ENCODE results near the gene AHDC1. TPM values are rescaled to one million over a fixed set of nuclear protein-coding genes. Genes with fewer than 3 reads are reported as not detected.
A peak's percentile ranks its signal among the peaks of the same experiment; 100 is the strongest.

The AHDC1 gene
- total and polyA plus RNA-seq, 9 of the 15 experiments (the other 6 are each of a cell fraction or from before 2014, with no cell fraction given), result 0.21 to 36.4 (median 4.7) TPM

- no peak for TF ChIP-seq ZNF184 (CRISPR knock-in tag; IDR thresholded peaks at IDR 0.05)
- TF ChIP-seq RAD51 (IDR thresholded peaks at IDR 0.05; ENCODE audit: borderline replicate concordance, low read depth), result no peak
- no peak for TF ChIP-seq HOXB6 (CRISPR knock-in tag; IDR thresholded peaks at IDR 0.05; ENCODE audit: borderline replicate concordance)
- TF ChIP-seq, protein P1, sequence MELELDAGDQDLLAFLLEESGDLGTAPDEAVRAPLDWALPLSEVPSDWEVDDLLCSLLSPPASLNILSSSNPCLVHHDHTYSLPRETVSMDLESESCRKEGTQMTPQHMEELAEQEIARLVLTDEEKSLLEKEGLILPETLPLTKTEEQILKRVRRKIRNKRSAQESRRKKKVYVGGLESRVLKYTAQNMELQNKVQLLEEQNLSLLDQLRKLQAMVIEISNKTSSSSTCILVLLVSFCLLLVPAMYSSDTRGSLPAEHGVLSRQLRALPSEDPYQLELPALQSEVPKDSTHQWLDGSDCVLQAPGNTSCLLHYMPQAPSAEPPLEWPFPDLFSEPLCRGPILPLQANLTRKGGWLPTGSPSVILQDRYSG (tag; conservative IDR thresholded peaks at IDR 0.05; ENCODE audit: low read depth), result no peak
- peak; percentile 58 for TF ChIP-seq HMGN3 (IDR thresholded peaks at IDR 0.05; ENCODE audit: borderline replicate concordance, extremely low read depth, insufficient read length, low read depth, low read length)
- TF ChIP-seq, protein P2, sequence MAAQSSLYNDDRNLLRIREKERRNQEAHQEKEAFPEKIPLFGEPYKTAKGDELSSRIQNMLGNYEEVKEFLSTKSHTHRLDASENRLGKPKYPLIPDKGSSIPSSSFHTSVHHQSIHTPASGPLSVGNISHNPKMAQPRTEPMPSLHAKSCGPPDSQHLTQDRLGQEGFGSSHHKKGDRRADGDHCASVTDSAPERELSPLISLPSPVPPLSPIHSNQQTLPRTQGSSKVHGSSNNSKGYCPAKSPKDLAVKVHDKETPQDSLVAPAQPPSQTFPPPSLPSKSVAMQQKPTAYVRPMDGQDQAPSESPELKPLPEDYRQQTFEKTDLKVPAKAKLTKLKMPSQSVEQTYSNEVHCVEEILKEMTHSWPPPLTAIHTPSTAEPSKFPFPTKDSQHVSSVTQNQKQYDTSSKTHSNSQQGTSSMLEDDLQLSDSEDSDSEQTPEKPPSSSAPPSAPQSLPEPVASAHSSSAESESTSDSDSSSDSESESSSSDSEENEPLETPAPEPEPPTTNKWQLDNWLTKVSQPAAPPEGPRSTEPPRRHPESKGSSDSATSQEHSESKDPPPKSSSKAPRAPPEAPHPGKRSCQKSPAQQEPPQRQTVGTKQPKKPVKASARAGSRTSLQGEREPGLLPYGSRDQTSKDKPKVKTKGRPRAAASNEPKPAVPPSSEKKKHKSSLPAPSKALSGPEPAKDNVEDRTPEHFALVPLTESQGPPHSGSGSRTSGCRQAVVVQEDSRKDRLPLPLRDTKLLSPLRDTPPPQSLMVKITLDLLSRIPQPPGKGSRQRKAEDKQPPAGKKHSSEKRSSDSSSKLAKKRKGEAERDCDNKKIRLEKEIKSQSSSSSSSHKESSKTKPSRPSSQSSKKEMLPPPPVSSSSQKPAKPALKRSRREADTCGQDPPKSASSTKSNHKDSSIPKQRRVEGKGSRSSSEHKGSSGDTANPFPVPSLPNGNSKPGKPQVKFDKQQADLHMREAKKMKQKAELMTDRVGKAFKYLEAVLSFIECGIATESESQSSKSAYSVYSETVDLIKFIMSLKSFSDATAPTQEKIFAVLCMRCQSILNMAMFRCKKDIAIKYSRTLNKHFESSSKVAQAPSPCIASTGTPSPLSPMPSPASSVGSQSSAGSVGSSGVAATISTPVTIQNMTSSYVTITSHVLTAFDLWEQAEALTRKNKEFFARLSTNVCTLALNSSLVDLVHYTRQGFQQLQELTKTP (IDR thresholded peaks at IDR 0.05; ENCODE audit: low read depth in 1 of 2, partially characterized antibody in 2 of 2), result no peak
- no peak for TF ChIP-seq ZNF717 (CRISPR knock-in tag; IDR thresholded peaks at IDR 0.05)
- peak; percentile 40; the same call in 1 of the 2 replicates for TF ChIP-seq MBD2 (IDR thresholded peaks at IDR 0.05; ENCODE audit: borderline replicate concordance, low read depth)
- TF ChIP-seq CREM (IDR thresholded peaks at IDR 0.05; ENCODE audit: low read depth), result peak; percentile 5; the same call in 1 of the 2 replicates
- no peak for TF ChIP-seq ZNF212 (CRISPR knock-in tag; IDR thresholded peaks at IDR 0.05)
- TF ChIP-seq ZNF384 (IDR thresholded peaks at IDR 0.05; ENCODE audit: low read depth, low read length), result no peak
- peak; percentile 51; the same call in 1 of the 2 replicates for TF ChIP-seq SMARCE1 (IDR thresholded peaks at IDR 0.05)
- TF ChIP-seq DNMT1 (IDR thresholded peaks at IDR 0.05), result no peak
- peak; percentile 48; the same call in 1 of the 2 replicates for TF ChIP-seq MYNN (IDR thresholded peaks at IDR 0.05)
- no peak for TF ChIP-seq MYNN (CRISPR knock-in tag; IDR thresholded peaks at IDR 0.05)
- TF ChIP-seq STAT5B (CRISPR knock-in tag; IDR thresholded peaks at IDR 0.05), result no peak
- TF ChIP-seq ZNF146 (CRISPR knock-in tag; IDR thresholded peaks at IDR 0.05; ENCODE audit: unreplicated experiment), result no peak
- TF ChIP-seq CBFA2T3 (IDR thresholded peaks at IDR 0.05), result peak; percentile 44
- TF ChIP-seq BMI1 (IDR thresholded peaks at IDR 0.05; ENCODE audit: low read length), result no peak
- no peak for TF ChIP-seq CBX5 (IDR thresholded peaks at IDR 0.05; ENCODE audit: borderline replicate concordance, low read depth)
- TF ChIP-seq CGGBP1 (CRISPR knock-in tag; IDR thresholded peaks at IDR 0.05), result no peak
- TF ChIP-seq, protein P3, sequence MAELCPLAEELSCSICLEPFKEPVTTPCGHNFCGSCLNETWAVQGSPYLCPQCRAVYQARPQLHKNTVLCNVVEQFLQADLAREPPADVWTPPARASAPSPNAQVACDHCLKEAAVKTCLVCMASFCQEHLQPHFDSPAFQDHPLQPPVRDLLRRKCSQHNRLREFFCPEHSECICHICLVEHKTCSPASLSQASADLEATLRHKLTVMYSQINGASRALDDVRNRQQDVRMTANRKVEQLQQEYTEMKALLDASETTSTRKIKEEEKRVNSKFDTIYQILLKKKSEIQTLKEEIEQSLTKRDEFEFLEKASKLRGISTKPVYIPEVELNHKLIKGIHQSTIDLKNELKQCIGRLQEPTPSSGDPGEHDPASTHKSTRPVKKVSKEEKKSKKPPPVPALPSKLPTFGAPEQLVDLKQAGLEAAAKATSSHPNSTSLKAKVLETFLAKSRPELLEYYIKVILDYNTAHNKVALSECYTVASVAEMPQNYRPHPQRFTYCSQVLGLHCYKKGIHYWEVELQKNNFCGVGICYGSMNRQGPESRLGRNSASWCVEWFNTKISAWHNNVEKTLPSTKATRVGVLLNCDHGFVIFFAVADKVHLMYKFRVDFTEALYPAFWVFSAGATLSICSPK (IDR thresholded peaks at IDR 0.05; ENCODE audit: borderline replicate concordance), result no peak
These were observed 41.9 kb downstream of the AHDC1 start (continued) for GRCh38 chr1:27562021-27562420.

All from K562 (cell line).